T-helper 1 cell treated with Interleukin-12 subunit alpha and Interleukin-12 subunit beta and Interleukin-4 antibody, amounts not matched to agents 30 ng/mL and 1 ng/mL, for 36 hours (primary cell): Measurements from ENCODE around the gene COL21A1. TPM values are rescaled to one million over a fixed set of nuclear protein-coding genes. Genes with fewer than 3 reads are reported as not detected.

ENCODE experiments used
- intact Hi-C: fragments of 100-400 bp; cut with micrococcal nuclease; formaldehyde crosslinking; loops from one replicate; pipeline ENCODE4 v1.15.1; 2024
- total RNA-seq: library from RNA; stranded (reverse); gene quantifications from 2 replicates; pipeline ENCODE4 v1.2.3, GENCODE V29; 2022

COL21A1 gene
- total RNA-seq, 1 donor from 2014 or later = not detected

DNA sequence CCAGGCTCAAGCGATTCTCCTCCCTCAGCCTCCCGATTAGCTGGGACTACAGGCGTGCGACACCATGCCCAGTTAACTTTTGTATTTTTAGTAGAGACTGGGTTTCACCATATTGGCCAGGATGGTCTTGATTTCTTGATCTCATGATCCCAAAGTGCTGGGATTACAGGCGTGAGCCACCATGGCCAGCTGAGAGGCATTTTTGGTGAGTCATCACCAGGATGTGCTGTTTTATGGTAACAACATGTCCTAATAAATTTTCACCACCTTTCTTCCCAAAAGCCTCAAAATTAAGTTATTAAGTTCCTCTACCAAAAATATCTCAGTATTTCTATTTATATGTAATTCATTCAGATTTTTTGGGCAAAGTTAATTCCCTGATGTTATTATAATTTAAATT, 53.5 kb downstream of the COL21A1 start:
- intact Hi-C loops = no loop called here

DNA sequence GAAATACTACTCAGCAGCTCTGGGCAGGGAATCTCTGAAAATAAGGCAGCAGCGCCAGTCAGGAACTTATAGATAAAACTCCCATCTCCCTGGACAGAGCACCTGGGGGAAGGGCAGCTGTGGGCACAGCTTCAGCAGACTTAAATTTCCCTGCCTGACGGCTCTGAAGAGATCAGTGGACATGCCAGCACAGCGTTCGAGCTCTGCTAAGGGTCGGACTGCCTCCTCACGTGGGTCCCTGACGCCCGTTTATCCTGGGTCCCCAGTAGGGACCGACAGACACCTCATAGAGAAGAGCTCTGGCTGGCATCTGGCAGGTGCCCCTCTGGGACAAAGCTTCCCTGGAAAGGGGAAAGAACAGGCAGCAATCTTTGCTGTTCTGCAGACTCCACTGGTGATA, 59.0 kb downstream of the COL21A1 start:
- intact Hi-C loops = no loop called here

DNA sequence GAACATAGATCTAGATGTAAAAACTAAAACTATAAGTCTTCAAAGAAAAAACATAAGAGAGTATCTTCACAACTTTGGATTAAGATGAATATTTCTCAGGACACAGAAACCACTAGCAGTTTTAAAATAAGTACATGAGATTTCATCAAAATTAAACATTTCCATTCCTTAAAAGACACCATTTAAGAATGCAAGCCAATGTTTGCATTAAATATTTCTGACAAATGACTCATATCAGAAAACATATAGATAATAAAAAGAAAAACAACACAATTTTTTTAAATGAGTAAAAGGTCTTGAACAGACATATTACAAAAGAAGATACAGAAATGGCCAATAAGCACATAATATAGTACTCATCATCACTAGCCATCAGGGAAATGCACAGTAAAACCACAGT, 59.7 kb downstream of the COL21A1 start:
- intact Hi-C loops = no loop called here

DNA sequence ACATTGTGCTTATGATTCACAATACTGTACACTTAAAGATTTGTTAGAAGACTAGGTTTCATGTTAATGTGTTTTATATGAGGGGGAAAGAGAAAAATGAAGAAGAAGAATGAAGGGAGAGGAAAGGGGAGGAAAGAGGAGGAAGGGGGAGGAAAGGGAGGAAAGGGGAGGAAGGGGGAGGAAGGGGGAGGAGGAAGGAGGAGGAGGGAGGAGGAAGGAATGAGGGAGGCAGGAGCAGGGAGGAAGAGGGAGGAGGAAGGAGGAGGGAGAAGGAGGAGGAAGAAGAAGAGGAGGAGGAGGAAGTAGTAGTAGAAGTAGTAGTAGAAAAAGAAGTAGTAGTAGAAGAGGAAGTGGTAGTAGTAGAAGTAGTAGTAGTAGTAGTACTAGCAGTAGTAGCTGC, 70.6 kb downstream of the COL21A1 start:
- intact Hi-C loops = no loop called here

DNA sequence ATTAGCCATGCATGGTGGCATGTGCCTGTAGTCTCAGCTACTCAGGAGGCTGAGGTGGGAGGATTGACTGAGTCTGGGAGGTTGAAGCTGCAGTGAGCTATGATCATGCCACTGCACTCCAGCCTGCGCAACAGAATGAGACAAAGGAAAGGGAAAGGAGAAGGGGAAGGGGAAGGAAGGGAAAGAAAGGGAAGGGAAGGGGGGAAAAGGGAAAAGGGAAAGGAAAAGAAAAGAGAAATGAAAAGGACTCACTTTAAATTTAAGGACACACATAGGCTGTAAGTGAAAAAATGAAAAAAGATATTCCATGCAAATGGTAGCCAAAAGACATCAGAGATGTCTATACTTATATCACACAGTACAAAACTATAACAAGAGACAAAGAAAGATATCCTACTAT, 74.2 kb downstream of the COL21A1 start:
- intact Hi-C loops = no loop called here

DNA sequence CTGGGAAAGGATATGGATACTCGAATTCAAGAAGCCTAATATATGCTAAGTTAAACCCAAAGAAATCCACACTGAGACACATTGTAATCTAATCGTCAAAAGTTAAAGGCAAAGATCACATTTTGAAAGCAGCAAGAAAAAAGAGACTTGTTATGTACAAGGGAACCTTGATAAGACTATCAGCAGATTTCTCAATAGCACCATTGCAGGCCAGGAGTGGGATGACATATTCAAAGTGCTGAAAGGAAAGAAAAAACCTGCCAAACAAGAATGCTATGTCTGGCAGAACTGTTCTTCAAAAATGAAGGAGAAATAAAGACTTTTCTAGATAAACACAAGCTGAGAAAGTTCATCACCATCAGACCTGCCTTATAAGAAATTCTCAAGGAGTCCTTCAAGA, 75.2 kb downstream of the COL21A1 start:
- intact Hi-C loops = no loop called here

DNA sequence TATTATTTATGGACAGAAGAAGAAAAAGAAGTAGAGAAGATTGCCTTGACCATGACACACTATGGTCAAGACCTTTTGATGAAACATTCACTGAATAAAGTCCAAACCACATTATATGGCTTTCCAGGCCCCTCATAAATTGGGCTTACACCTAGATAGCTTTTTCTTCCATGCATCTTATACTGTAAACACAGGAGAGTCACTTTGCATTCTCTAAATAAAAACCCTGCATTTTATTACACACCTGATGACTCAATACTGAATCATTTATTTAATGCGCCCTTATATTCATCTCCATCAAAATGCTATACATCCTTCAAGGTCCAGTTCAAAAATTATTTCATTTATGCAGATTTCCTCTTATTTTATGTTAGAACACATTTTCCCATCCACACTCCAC, 78.0 kb downstream of the COL21A1 start:
- intact Hi-C loops = no loop called here

DNA sequence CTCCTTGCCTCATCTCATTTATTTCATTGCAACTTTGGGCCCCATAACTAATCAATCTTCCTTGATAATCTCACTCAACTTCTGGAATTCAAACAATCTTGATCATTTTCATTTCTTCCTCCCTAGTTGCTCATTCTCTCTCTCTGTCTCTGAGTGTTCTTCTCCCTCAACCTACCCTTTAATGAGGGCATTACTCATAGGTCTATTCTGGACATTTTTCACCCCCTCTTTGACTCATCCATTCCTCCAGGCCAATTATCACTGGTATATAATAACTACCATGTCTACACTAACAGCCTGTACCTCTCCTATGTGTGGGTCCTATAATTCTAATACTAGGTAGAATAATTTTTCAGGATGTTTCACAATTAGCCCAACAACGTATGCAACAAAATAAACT, 78.8 kb downstream of the COL21A1 start:
- intact Hi-C loops = no loop called here

DNA sequence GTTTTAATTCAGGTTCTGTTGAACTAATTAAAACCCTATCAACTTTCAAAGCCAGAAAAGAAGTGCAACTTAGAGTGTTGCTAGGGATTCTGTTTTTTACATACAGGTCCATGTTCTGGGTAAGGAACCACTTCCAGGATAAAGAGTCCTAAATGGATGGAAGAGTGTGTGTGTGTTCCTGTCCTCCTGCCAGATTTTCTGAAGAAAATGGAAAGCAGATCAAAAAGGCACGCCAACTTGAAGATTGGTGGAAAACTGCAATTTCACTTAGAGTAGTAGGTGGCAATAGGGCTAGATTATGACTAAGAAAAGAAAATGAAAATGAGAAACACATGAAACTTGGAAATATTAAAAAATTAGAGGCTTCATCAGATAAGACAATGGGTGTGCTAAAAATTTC, 85.3 kb downstream of the COL21A1 start:
- intact Hi-C loops = no loop called here

DNA sequence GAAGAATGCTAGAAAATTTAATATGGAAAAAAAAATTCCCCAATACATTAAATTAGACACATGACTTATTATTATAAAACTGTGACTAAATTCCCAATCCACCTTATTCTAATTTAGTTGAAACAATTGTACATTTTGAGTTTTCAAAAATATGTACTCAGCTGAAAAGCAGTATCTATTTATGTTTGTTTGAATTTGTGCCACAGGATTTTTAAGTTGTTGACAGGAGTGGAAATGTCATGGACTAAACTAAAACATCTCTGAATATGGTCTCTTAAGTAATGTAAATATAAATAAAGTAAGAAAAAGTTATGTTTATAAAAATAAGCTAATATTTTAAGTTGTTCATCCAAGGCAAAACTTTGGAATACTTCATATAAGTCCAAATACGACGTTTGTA, 86.9 kb downstream of the COL21A1 start:
- intact Hi-C loops = no loop called here

DNA sequence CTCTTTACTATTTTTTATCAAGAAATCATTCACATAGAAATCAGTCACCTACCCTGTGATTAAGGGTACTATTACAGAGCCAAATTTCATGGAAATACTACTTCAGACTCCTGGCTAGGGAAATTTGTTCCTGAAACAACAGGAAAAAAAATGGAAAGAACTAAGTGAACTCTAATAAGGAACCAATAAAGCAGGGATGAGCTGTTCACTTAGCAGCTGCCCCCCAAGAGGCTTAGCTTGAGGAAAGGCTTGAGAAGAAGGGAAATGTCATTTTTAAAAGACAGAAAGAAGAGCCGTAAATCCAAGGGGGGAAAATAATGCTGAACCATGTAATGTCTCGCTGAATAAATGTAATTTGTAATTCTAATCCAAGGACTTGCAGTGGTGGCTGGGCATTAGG, 88.8 kb downstream of the COL21A1 start:
- intact Hi-C loops = no loop called here

DNA sequence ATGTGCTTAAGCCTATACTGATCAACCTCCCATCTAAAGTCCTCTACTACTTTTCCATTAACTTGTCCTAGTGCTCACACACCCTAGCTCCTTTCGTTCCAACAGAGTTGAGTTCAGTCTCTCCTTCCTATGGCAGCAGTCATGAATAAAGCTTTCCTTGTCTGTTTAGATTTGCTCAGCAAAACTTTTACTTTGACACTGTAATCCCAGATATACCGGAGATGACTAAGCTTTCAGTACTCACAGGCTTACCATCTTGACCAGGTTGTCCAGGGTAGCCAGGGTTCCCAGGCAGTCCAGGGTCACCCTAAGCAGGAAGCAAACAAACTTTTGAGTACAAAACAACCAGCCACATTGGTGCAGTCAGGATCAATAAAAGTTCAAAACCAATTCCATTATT, 90.7 kb downstream of the COL21A1 start:
- intact Hi-C loops = no loop called here

DNA sequence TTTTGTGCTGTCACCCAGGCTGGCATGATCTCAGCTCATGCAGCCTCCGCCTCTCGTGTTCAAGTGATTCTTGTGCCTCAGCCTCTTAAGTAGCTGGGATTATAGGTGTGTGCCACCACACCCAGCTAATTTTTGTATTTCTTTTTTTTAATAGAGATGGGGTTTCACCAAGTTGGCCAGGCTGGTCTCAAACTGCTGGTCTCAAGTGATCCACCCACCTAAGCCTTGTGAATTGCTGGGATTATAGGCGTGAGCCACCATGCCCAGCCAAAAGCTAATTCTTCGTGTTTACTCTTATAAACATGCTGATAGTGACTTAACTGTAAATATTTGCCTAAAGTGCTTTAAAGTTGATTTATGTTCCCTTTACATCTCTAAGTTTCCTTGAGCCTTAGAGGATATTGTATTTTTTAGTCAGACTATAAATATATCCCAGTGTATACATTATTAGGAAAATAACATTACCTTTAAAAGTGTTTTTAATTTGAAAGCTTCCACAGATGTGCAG, 91.7 kb downstream of the COL21A1 start:
- intact Hi-C loops = no loop called here

DNA sequence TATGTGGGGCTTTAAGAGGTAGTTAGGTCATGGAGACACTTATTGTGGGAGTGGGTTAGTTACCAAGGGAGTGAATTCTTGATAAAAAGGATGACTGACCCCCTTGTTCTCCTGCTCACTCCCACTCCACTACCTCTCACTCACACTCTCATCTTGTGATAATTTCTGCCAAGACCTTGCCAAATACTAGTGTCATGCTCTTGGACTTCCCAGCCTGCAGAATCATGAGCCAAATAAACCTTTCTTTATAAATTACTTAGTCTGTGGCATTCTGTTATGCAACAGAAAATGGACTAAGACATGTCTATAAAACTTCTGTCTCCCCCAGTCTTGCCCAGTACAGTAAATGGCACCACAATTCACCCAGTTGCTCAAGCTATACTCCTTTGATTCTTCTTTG, 93.3 kb downstream of the COL21A1 start:
- intact Hi-C loops = no loop called here

DNA sequence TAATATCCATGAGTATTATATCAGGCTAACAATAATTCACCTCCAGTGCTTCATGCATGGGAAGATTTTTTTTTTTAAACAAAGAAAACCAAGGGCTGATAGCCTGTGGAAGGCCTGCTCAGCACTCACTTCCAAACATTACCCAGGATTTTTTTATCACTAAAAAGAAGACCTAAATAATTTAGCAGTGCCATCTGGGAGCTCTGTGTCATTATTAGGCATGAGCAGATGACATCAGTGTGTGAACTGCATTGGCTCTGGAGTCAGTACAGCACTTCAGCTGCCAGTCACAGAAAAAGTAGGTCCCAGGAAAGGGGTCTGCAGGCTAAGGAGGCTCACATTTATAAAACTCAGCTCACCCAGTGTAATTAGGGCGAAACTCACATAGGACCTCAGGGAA, 94.8 kb downstream of the COL21A1 start:
- intact Hi-C loops = no loop called here

DNA sequence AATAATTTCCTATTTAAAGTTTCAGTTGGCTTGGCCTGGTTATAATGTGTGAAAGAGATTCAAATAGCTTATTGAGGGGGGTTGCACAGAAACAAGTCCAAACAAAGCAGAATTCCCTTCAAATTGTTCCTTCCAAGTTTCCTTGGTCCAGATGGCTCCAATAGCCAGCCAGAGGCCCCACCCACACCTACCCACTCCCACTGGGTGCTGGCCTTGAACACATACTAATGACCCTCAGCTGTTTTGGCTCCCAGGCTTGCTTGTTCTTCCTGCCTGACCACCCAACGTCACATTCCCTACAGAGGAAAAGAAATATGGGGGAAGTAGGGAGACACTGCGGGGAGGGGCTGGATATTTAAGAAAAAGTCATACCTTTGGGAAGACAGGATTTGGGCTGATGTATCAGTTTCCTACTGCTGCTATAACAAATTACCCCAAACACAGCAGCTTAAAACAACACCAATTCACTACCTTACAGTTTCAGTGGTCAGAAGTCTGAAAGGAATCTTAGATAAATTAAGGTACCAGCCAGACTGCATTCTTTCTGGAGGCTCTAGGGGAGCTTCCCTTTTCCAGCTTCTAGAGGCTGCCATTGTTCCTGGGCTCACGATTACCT, 95.7 kb downstream of the COL21A1 start:
- intact Hi-C loops = no loop called here

DNA sequence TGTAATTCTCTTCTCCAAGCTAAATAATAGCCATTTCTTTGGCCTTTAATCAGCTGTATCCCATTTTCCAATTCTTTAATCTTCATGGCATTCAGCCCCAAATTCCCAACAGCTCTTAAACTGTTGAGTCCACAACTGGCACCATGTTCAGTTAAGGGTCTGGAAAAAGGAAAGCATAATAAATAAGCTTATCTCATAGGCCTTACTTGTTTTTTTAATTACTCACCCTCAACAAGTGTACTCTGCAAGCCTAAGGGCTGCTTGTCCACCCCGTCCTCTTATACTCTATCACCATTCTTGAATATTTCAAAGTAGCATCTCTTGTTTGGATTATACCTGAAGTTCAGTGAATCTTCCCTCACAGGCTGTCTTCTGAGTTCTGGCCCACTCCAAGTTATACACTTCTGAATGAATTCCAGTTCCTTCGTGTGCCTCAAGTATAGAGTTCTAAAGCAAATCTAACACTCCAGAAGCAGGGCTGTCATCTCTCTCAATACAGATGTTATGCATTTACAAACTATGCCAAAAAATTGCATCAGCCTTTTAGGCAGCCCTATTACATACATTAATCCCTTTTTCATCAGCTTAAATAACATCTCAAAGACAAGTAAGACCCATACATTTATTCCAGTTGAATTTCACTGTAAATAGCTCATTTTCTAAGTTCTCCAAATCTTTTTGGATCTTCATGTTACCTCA, 98.7 kb downstream of the COL21A1 start:
- intact Hi-C loops = no loop called here

DNA sequence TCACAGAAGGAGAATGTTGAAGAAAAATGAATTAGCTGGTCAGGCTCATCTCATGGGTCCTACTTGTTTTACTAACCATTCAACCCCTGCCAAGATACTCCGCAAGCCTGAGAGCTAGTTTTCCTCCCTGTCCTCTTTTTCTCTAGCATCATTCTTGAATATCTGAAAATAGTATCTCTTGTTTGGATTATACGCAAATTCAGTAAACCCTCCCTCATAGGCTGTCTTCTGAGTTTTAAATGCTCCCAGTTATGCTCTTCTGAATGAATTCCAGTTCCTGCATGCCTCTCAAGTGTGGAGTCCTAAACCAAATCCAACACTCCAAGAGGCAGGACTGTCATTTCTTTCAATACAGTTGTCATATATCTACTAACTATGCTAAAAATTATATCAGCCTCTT, 99.6 kb downstream of the COL21A1 start:
- intact Hi-C loops = no loop called here

DNA sequence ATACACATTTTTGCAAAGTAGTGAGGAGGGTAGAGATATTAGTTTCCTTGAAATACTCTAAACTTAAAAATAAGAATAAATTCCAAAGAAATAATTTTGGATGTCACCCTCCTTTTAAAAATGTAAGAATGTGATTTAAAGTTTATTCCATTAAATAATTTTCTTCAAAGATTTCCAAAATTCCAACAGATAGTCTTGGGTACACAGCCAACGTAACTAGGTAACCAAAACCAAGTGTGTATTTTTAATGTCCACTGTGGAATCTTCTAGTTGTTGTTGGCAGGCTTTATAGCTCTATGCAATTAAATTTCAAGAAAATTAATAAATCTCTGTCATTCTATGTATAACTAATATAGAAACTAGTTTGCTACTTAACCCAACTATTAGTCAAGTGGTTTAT, 101.3 kb downstream of the COL21A1 start:
- intact Hi-C loops = no loop called here

DNA sequence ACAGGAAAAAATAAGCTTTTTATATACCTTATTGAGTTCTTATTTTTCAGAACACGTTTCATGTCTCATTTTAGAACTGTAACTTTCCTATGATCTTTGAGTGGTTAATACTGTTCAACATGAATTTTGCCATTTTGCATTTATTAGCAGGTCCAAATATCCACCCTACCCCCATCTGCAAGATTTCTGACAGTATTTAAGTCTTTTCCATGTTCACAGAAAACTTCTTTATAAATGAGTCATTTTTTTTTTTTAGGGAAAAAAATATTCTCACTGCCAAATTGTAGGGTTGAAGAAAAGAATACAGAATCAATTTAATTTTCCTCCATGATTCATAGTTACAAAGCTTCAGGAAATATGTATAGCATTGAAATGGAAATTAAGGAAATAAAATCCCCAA, 101.8 kb downstream of the COL21A1 start:
- intact Hi-C loops = no loop called here

DNA sequence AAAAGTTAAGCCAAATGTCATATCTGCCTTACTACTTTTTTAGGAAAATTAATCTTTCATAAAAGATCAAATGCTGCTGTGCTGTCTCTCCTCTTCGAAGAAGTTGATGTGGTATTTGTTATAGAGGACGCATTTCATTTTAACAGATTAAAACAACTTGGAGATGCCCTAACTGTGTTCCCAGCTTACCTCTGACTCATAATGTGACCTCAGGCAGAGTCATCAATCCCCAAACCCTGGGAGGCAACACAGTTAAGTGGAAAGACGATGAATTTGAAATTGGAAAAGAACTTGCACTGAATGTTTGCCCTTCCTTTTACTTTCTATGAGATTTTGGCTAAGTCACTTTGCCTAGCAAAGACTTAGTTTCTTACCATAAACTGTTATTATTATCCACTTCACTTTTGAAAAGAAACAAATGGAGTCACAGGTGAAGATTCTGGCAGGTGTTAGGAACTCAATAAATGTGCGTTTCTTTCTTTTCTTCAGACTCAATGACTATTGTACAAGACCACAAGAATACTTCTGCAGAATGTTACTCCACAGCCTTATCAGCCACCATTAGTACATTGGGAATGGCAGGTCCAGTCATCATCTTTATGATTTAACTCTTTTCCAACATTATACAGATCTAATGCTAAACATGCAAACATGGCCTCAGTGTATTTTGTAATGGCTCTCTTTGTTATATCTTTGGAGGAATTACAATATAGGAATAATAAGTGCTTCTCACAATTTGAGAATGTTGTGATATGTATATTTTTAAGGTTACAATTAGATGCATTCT, 102.6 kb downstream of the COL21A1 start:
- intact Hi-C loops = no loop called here

DNA sequence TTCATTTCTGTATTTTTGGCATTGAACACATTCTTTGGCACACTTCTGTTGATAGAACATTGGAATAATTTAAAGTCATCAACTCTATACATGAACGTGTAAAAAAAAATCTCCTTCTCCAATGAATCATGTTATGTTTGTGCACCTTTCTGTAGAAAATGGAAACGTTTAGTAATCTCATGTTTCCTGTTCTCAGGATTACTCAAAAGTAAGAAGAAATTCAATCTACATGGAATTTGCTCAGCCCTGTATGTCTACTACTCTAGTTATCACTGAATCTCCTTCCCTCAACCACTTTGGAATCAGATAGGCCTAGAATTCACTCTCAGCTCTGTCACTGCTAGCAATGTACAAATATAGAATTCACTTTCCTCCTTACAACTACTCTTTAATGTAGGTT, 103.6 kb downstream of the COL21A1 start:
- intact Hi-C loops = no loop called here

DNA sequence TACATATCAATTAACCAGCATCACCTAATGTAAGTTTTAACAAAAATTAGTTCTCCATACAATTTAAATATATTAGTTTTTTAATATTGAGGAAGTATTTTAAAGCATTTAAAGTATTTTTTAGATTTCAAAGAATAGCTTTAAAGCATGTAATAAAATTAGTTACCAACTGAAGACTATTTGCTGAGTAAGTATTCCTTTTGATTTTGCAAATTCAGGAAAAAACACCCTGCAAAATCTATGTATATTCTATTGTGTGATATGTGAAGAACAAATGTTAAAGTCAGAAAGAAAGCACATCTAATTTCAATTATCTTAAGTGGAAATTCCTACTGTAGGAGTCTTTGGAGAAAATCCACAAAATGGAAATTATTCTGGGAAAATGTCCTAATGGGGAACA, 107.3 kb downstream of the COL21A1 start:
- intact Hi-C loops = no loop called here
